ENCODE data around the gene ALDH1L1.

DNA sequence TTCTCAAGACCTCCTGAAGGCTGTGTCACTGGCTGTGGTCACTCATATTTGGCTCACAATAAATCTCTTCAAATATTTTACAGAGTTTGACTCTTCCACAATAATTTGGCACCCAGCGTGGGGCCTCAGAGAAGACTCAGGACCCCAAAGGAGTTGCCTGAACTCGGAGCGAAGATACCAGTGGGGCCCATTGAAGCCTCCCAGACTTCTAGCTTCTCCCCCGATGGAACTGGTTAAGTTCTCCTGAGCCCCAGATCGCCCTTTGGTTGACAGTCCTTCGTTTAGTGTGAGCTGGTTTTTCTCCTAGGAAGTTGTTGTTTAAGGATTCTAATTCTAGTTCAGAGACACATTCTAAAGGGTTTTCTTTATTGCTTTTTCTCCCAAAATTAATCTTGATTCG is 95.1 kb downstream of the ALDH1L1 start:
- TF ChIP-seq SRSF7 (optimal IDR thresholded peaks at IDR 0.05; ENCODE audit: low read depth, low read length) (no peak), PRMT5 (CRISPR knock-in tag; IDR thresholded peaks at IDR 0.05) (no peak), CBFB (CRISPR knock-in tag; IDR thresholded peaks at IDR 0.05) (no peak), ZBTB11 (CRISPR knock-in tag; IDR thresholded peaks at IDR 0.05) (no peak), KLF6 (CRISPR knock-in tag; IDR thresholded peaks at IDR 0.05; ENCODE audit: borderline replicate concordance) (no peak), MAX (CRISPR knock-in tag; IDR thresholded peaks at IDR 0.05) (no peak)
